GM18526 (cell line): ENCODE measurements around the gene PID1.

Source experiments
- POLR2A ChIP-seq: IDR thresholded peaks from 3 replicates; pipeline ENCODE4 v1.6.1; 2011; ENCODE audit not compliant: insufficient read length; ENCODE audit errors: extremely low read depth

The PID1 gene

DNA sequence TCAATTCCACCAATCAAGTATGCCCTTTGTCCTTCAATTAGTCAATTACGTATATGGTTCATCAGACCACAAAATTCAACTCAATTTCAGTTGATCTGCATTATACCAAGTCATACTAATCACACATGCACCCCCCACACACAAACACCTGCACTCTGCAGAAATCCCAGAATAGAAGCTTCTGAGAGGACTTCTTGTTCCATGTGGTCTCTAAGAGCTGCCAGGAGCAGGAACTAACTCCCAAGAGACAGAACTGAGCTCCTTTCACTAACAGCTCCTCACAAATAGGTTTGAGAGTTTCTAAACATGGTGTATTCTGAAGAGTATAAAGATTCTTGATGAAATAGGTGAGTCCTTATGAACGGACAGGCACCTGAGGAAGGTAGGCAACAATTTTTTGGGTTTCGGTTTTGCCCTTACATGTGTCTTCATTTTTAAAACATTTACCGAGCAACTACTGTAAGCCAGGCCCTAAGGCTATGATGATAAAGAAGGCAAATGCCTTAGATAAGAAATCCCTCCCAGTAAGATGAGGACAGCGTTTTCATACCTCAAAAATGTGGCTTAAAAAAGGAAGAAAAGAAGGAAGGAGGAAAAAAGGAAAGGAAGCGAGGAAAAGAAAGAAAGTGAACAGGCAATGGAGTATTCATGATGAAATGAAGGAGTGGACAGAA is 183.1 kb downstream of the PID1 start:
- TF ChIP-seq POLR2A, result no peak

DNA sequence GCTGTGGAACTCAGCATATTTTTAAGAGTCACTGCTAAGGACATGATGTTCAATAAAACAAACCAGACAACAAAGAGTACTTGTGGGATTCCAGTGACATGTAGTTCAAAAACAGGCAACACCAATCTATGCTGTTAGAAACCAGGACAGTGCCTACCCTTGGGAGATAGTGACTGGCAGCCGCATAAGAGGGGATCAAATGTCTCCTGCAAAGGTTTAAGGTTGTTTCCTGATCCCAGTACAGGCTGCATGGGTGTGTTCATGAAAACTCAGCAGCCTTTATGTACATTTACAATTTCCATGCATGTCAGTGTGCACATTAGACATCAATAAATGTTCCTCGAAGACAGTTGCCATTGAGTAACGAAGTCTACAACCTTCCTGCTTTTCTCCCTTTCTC is 183.8 kb downstream of the PID1 start:
- TF ChIP-seq POLR2A, result no peak

DNA sequence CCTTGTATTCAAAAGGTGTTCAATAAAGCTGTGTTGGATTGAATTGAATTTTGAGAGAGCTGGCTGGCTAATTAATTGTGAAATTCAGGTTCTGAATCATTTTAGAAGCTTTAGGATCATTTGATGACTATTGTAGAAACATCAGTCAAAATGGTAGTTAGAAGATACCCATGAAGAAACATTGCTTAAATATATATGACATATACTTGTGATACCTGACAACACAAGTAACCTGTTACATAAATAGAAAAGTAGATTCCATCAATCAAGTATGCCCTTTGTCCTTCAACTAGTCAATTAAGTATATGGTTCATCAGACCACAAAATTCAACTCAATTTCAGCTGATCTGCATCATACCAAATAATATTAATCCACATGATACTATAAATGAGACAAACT is 185.6 kb downstream of the PID1 start:
- TF ChIP-seq POLR2A, result no peak

DNA sequence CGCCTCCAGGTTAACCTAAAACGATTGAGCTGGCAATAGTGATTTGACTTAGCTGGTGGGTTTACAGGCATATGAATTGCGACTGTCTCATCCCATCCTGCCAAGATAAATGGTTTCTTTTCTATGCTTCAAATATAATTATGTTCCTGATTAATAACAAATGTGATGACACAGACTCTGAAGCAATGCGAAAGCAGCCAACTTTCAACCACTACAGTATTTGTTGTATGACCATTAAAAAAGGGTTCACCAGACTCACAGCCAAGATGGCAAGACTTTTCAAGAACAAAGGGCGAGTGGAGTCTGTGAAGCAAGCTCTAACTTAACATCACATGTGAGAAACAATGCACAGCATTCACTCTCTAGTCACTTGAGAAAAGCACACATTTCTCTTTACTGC is 186.6 kb downstream of the PID1 start:
- no peak for TF ChIP-seq POLR2A

DNA sequence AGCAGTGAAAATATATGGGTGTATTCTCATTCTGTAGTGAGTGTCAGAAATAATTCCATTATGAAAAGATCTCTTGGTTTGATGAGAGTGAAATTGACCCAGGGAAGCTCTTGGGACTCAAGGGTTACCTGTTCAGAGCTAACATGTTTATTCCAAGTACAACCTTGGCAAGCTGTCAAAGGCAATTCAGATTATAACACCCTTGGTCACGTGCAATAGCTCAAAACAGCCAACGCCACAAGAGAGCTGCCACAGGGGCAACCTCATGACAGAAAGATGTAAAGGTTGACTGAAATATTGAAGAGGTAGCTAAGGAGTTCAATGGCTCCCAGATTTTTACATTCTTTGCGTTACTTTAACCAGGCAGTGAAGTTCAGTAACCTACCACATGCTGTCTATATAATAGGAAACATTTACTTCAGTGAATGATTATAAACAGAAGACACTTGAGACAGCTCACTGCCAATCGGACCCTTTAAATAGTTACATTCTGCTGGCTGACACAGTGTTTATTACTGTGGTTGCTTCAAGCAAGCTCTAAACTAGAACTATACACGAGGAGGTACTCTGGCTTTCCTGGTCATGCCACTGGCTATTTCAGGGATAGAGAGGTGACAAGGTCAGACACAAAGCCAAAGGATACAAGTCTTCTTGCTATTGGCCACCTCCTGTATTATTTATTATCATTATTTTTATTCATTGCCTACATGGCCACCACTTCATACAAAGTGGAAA is 187.3 kb downstream of the PID1 start:
- no peak for TF ChIP-seq POLR2A

DNA sequence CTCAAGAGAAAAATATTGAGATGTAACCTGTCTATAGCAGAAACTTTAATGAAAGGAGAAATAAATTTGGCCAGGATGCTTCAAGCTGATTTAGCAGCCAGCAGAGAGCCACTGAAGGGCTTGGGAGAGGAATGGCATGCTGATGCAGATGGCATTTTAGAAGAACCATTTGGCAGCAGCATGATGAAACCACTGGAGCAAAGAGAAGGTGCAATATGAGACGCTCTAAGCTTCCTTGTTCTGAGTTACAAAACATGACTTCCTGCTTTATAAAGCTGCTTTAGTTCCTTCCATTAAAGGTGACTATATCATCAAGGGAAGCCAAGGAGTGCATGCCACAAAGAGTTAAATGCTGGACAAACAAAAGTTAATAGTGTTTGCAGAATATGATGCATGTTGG is 189.7 kb downstream of the PID1 start:
- no peak for TF ChIP-seq POLR2A

DNA sequence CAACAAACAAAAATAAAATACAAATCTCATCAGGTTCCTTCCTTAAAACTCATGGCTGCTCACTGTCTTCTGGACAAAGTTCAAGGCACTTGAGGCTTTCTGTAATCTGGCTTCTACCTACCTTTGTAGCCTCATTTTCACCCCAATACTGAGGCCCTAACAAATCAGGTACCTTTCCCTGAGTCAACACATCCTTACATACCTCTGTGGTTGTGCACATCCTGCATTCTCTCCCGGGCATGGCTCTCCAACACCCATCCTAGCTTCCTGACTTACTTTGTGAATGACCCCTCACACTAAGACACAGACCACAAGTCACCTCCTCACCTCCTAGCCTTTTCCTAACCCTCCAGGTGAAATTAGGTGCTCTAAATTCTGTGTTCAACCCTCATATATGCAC is 190.9 kb downstream of the PID1 start:
- TF ChIP-seq POLR2A, result no peak

DNA sequence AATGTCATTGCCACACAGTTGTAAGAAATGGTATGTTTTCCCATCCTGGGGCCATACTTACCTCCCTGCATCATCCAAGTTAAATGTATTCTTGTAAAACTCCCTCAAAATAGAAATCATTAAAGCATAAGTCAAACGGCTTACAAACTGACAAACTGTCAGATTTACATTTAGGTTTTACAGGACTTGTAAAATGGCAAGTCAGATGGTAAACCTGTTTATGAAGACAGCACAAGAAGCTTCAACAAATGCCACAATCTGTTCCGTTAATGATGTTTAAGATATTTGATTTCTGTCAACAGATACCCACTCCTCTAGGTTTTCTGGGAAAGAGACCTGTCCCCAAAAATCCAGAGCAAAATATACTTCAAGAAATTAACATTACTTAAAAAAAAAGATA is 197.2 kb downstream of the PID1 start:
- TF ChIP-seq POLR2A, result no peak

DNA sequence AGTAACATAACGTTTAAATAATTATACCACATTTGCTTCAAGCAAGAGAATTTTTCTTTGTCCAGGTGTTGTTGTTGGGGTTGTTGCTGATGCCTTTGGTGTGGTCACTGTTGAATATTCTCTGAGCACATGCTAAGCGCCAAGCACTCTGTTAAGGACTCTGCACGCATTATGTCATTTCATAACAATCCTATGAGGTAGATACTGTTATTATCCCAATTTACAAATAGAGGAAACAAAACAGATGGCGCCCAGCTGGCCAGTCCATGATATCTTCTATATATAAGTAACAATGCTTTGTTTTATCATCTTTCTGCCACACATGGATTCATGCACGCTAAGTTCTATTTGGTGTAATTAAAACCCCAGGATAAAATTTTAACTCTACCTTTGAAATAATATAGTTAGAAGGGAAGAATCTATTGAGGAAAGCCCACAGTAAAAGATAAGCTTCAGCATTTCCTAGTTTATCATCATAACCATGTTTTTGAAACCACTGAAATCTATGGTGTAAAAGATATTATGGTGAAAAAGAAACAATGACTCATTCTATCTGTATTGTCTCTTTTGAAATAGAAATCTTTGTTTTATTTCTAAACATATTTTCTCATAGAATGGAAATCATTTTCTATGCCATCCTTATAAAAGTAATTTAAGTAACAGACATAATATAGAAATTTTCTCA is 199.7 kb downstream of the PID1 start:
- no peak for TF ChIP-seq POLR2A

DNA sequence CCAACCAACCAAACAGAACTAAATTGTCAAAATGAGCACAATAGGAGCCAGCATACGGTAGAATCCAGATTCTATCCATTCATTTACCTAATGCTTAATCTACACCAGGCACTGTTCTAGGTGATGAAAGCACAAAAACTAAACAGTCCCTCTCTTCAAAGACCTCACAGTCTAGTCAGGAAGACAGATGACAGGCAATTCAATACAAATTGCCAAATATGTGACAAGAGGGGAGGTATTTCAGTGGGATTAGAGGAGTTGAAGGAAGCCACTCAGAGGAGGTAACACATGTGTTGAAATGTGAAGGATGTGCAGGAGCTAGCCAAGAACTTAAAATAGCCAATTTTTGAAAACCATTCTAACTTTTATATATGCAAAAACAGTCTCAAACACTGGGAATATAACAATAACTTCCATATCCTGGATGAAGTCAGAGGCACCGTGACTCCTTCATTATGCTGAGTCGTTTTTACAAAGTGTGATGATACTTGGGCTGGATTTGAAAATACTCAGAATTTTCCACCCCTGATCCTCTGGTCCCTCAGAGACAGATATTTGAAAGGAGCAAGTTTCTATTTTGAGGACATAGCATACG is 204.9 kb downstream of the PID1 start:
- no peak for TF ChIP-seq POLR2A

DNA sequence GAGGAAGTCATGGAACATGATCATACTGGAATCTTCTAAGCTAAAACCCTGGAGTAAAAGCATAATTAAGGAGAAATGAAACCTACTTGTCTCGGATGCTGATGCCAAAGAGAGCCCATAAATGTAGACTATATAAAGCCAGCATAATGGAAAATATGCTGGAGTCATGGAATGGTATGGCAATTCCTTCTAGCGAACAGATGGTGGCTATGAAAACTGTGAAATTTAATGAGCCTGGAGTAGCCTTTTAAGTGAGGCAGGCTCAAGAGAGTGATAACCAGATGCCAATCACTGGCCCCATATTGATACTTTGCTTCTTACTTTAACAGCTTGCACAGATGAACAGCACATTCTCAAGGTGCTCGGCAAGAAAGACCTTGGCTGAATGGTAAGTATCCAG is 206.3 kb downstream of the PID1 start:
- no peak for TF ChIP-seq POLR2A

DNA sequence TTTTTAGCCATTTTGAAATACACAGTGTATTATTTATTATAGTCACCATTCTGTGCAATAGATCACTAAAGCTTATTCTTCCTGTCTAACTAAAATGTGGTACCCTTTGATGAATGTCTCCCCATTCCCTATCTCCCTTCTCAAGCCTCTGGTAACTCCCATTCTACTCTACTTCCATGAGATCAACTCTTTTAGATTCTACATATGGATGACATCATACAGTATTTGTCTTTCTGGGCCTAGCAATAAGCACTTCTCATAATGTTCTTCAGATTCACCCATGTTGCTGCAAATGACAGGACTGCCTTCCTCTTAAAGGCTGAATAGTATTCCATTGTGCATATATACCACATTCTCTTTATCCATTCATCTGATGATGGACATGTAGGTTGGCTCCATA is 210.9 kb downstream of the PID1 start:
- TF ChIP-seq POLR2A, result no peak

DNA sequence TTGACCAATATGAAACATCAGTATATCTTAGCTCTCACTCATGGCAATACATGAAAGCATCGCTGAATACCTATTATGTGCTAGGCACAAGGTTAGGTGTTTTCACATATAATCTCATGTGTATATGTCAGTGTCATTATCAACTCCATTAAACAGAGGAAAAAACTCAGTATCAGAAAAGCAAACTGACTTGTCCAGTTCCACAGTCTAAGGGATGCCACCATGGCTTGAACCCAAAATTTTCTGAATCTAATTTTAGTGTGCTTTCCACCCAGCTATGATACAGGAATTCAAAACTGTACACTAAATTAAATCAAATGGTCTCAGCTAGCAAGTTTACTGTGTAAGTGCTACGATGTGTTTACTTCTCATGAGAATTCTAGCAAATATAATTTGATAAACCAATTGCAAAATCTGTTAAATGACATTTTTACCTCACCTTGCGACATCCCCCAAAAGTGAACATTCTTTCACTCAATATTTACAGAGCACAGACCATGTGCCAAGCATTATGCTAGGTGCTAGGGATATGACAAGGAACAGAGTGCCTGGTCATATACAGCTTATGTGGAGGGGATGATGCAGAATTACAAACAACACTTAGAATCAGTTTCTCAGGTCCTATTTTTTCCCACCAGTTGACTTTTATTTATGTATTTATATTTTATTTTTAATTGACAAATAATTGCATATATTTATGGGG is 211.6 kb downstream of the PID1 start:
- TF ChIP-seq POLR2A, result no peak

DNA sequence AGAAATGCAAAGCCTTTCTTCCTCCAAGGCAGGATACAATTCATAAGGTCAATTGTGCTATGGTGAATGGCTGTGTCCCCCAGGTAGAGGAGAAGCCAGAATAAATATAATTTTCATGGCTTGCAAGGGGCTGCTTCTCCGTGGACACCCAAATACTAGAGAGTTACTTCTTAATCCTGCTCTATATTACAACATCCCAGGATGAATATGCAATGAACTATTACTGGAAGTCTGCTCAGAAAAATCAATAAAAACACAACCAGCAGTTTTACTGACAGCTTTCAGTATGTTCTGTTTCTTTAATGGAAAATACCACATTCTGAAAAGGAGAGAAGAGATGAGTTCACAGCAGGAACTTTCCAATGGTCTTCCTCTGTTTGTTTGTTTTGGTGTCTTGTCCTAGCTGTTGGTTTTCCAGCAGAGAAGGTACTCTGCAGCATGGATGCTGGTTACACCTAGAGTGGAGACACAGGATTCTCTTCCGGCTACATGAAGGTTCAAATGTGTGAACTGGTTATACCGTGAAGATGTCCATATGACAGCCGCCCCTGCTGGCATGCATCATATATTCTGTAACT is 213.0 kb downstream of the PID1 start:
- no peak for TF ChIP-seq POLR2A

DNA sequence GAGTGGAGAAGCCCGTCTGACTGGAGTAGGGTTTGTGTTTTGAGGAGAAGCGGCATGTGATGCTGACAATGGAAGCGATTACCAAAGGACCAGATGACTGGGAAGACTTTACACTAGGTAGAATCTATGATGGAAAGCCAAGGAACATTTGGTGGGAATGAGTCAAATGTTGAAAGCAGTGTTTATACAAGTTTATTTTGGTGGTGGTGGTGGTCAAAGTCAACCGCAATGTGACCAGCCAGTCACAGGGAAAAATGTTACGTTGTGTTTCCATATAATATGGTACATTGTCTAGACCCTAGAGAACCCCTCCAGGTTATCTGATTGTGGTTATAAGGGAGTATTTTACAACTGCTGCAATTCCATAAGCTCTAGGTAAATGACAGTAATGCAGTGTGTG is 216.8 kb downstream of the PID1 start:
- no peak for TF ChIP-seq POLR2A
